GM15510 (cell line): Measurements from ENCODE around the gene AKAP13.

ENCODE experiments used
- POLR2A ChIP-seq: IDR thresholded peaks from 3 replicates; pipeline ENCODE4 v1.6.1; 2011; ENCODE audit warnings: borderline replicate concordance; ENCODE audit not compliant: insufficient read length; ENCODE audit errors: extremely low read depth

AKAP13 gene

GRCh38 chr15:85485956-85486567, 105.7 kb downstream of the AKAP13 start:
- TF ChIP-seq POLR2A: no peak

- TF ChIP-seq POLR2A: no peak
Measured at GRCh38 chr15:85488997-85489396, 108.6 kb downstream of the AKAP13 start.

GRCh38 chr15:85489773-85490493, 109.5 kb downstream of the AKAP13 start:
- no peak for TF ChIP-seq POLR2A

GRCh38 chr15:85490856-85491255, 110.5 kb downstream of the AKAP13 start:
- TF ChIP-seq POLR2A: no peak

- no peak for TF ChIP-seq POLR2A
Measured at GRCh38 chr15:85491691-85492090, 111.3 kb downstream of the AKAP13 start.

GRCh38 chr15:85492406-85492805, 112.0 kb downstream of the AKAP13 start:
- TF ChIP-seq POLR2A: no peak

GRCh38 chr15:85493260-85493659, 112.9 kb downstream of the AKAP13 start:
- no peak for TF ChIP-seq POLR2A

GRCh38 chr15:85494048-85494777, 113.8 kb downstream of the AKAP13 start:
- no peak for TF ChIP-seq POLR2A

- TF ChIP-seq POLR2A: no peak
Measured at GRCh38 chr15:85495096-85495495, 114.7 kb downstream of the AKAP13 start.

- no peak for TF ChIP-seq POLR2A
Measured at GRCh38 chr15:85495544-85495943, 115.1 kb downstream of the AKAP13 start.

- no peak for TF ChIP-seq POLR2A
Measured at GRCh38 chr15:85496151-85496550, 115.7 kb downstream of the AKAP13 start.

GRCh38 chr15:85496551-85497171, 116.3 kb downstream of the AKAP13 start:
- TF ChIP-seq POLR2A: no peak

- TF ChIP-seq POLR2A: no peak
Measured at GRCh38 chr15:85497172-85497569, 116.8 kb downstream of the AKAP13 start.

GRCh38 chr15:85498471-85498870, 118.1 kb downstream of the AKAP13 start:
- TF ChIP-seq POLR2A: no peak

- TF ChIP-seq POLR2A: no peak
Measured at GRCh38 chr15:85499371-85499887, 119.0 kb downstream of the AKAP13 start.
